Karpas-422 (cell line): Measurements from ENCODE around the gene TMEM131L. TPM values are rescaled to one million over a fixed set of nuclear protein-coding genes. Genes with fewer than 3 reads are reported as not detected.

ENCODE experiments used
- DNase-seq: peaks from one replicate; pipeline ENCODE4 v3.0.0-alpha.2; 2015
- H2AFZ ChIP-seq: fragments of 200-600 bp; sonication (generic); 2 replicates; pipeline ENCODE4 v1.6.1; 2014; ENCODE audit warnings: antibody characterized with exemption, low read length, mixed read lengths
- H3K27ac ChIP-seq: fragments of 200-600 bp; sonication (generic); 2 replicates; pipeline ENCODE4 v1.5.1; 2014; ENCODE audit warnings: mild to moderate bottlenecking, low read length, moderate library complexity
- H3K27me3 ChIP-seq: fragments of 200-600 bp; sonication (generic); 2 replicates; pipeline ENCODE4 v1.6.1; 2014; ENCODE audit warnings: low read length, mixed read lengths
- H3K36me3 ChIP-seq: fragments of 200-600 bp; sonication (generic); 2 replicates; pipeline ENCODE4 v1.6.1; 2014; ENCODE audit warnings: low read length, mixed read lengths; ENCODE audit not compliant: insufficient read depth
- H3K4me1 ChIP-seq: fragments of 200-600 bp; sonication (generic); 2 replicates; pipeline ENCODE4 v1.6.1; 2014; ENCODE audit warnings: mild to moderate bottlenecking, low read length, mixed read lengths
- H3K4me2 ChIP-seq: fragments of 200-600 bp; sonication (generic); 2 replicates; pipeline ENCODE4 v1.6.1; 2014; ENCODE audit warnings: low read length, low read depth, mild to moderate bottlenecking; ENCODE audit not compliant: poor library complexity, severe bottlenecking
- H3K4me3 ChIP-seq: fragments of 200-600 bp; sonication (generic); 2 replicates; pipeline ENCODE4 v1.5.1; 2014; ENCODE audit warnings: mild to moderate bottlenecking, antibody characterized with exemption, low read length, mixed read lengths
- H3K79me2 ChIP-seq: fragments of 200-600 bp; sonication (generic); 2 replicates; pipeline ENCODE4 v1.6.1; 2014; ENCODE audit warnings: mild to moderate bottlenecking, low read length, mixed read lengths
- H3K9ac ChIP-seq: fragments of 200-600 bp; sonication (generic); 2 replicates; pipeline ENCODE4 v1.6.0; 2014; ENCODE audit warnings: low read length
- H3K9me2 ChIP-seq: fragments of 200-600 bp; sonication (generic), shearing (Covaris generic); replicated peaks from 2 replicates; pipeline ENCODE4 v1.6.0; 2014; ENCODE audit warnings: mild to moderate bottlenecking, low read length, moderate library complexity; ENCODE audit not compliant: insufficient read depth
- H3K9me3 ChIP-seq: fragments of 300-700, 200-600 bp; sonication (generic); 2 replicates; pipeline ENCODE4 v1.6.1; 2014; ENCODE audit warnings: low read length, mixed read lengths
- H4K20me1 ChIP-seq: fragments of 200-600 bp; sonication (generic); 2 replicates; pipeline ENCODE4 v1.6.1; 2014; ENCODE audit warnings: mild to moderate bottlenecking, antibody characterized with exemption, low read length, low read depth; ENCODE audit not compliant: insufficient read depth
- total RNA-seq: library from RNA; depleted of rRNA; stranded (reverse); fragments of >200 nt; shearing (Covaris generic); gene quantifications from 2 replicates; pipeline ENCODE4 v1.2.3, GENCODE V29; 2014; ENCODE audit warnings: low replicate concordance

TMEM131L gene
- total RNA-seq, 1 experiment from 2014 or later = 54.8 TPM

- H3K4me3 ChIP-seq = no peak overlapping the region
These were observed 180.1 kb downstream of the TMEM131L start for GRCh38 chr4:153646261-153646660.

GRCh38 chr4:153646978-153647377 is 180.8 kb downstream of the TMEM131L start:
- H3K4me2 ChIP-seq = no peak overlapping the region
- no peak overlapping the region for H3K4me3 ChIP-seq
- no peaks in the 10 kb centered on the region for H3K36me3 ChIP-seq
- H3K79me2 ChIP-seq = no peaks in the 10 kb centered on the region
- no peaks in the 10 kb centered on the region for H3K9me2 ChIP-seq
- H3K9ac ChIP-seq = no peak overlapping the region
- H3K9me3 ChIP-seq = no peaks in the 10 kb centered on the region; the same call in 1 of the 2 replicates
- H3K27me3 ChIP-seq = no peaks in the 10 kb centered on the region
- H4K20me1 ChIP-seq = no peaks in the 10 kb centered on the region
- H2AFZ ChIP-seq = no peak overlapping the region
- H3K4me1 ChIP-seq = peaks cover 30% of the 10 kb centered on the region
- no peak overlapping the region for H3K27ac ChIP-seq
- DNase-seq = no peak

More at GRCh38 chr4:153646261-153646660, 180.1 kb downstream of the TMEM131L start:
- no peaks in the 10 kb centered on the region for H3K9me2 ChIP-seq
- H4K20me1 ChIP-seq = no peaks in the 10 kb centered on the region
- H3K4me2 ChIP-seq = no peak overlapping the region
- peaks cover 23% of the 10 kb centered on the region for H3K4me1 ChIP-seq
- no peak overlapping the region for H3K9ac ChIP-seq
- DNase-seq = no peak
- no peaks in the 10 kb centered on the region for H3K79me2 ChIP-seq
- no peak overlapping the region for H2AFZ ChIP-seq
- no peaks in the 10 kb centered on the region for H3K36me3 ChIP-seq
- no peaks in the 10 kb centered on the region for H3K27me3 ChIP-seq
- no peaks in the 10 kb centered on the region; the same call in 1 of the 2 replicates for H3K9me3 ChIP-seq
- H3K27ac ChIP-seq = no peak overlapping the region

GRCh38 chr4:153647975-153648374 is 181.8 kb downstream of the TMEM131L start:
- Histone ChIP-seq H3K79me2 (no peaks in the 10 kb centered on the region), H3K9me3 (no peaks in the 10 kb centered on the region; the same call in 1 of the 2 replicates), H2AFZ (peak overlapping the region; percentile 0; the same call in 1 of the 2 replicates), H3K9ac (no peak overlapping the region; the same call in 1 of the 2 replicates), H3K4me1 (peaks cover 26% of the 10 kb centered on the region), H3K4me2 (no peak overlapping the region), H3K4me3 (no peak overlapping the region), H3K27ac (no peak overlapping the region), H4K20me1 (no peaks in the 10 kb centered on the region), H3K27me3 (no peaks in the 10 kb centered on the region), H3K9me2 (no peaks in the 10 kb centered on the region), H3K36me3 (no peaks in the 10 kb centered on the region)
- DNase-seq = no peak

GRCh38 chr4:153649572-153649991 is 183.4 kb downstream of the TMEM131L start:
- peak; percentile 77 for DNase-seq

GRCh38 chr4:153651116-153651515 is 185.0 kb downstream of the TMEM131L start:
- Histone ChIP-seq H3K9me3 (no peaks in the 10 kb centered on the region), H3K4me2 (no peak overlapping the region), H3K9ac (no peak overlapping the region), H3K4me1 (peaks cover 19% of the 10 kb centered on the region), H3K79me2 (no peaks in the 10 kb centered on the region), H2AFZ (peak overlapping the region; percentile 17), H3K27me3 (no peaks in the 10 kb centered on the region), H3K9me2 (no peaks in the 10 kb centered on the region), H4K20me1 (no peaks in the 10 kb centered on the region), H3K36me3 (no peaks in the 10 kb centered on the region), H3K4me3 (no peak overlapping the region), H3K27ac (no peak overlapping the region)
- DNase-seq = no peak

More at GRCh38 chr4:153649572-153649991, 183.4 kb downstream of the TMEM131L start:
- Histone ChIP-seq H3K4me1 (peaks cover 19% of the 10 kb centered on the region), H3K27me3 (no peaks in the 10 kb centered on the region), H3K9ac (no peak overlapping the region), H3K4me3 (no peak overlapping the region), H3K9me3 (no peaks in the 10 kb centered on the region; the same call in 1 of the 2 replicates), H3K79me2 (no peaks in the 10 kb centered on the region), H2AFZ (no peak overlapping the region), H3K4me2 (no peak overlapping the region), H3K9me2 (no peaks in the 10 kb centered on the region), H3K36me3 (no peaks in the 10 kb centered on the region), H4K20me1 (no peaks in the 10 kb centered on the region), H3K27ac (no peak overlapping the region)

- no peaks in the 10 kb centered on the region for H3K27me3 ChIP-seq
- H3K4me3 ChIP-seq = no peak overlapping the region
- H2AFZ ChIP-seq = peak overlapping the region; percentile 17
- H3K27ac ChIP-seq = no peak overlapping the region
- no peaks in the 10 kb centered on the region for H4K20me1 ChIP-seq
- no peak overlapping the region for H3K9ac ChIP-seq
- H3K79me2 ChIP-seq = no peaks in the 10 kb centered on the region
- H3K9me3 ChIP-seq = no peaks in the 10 kb centered on the region
- no peaks in the 10 kb centered on the region for H3K36me3 ChIP-seq
- H3K9me2 ChIP-seq = no peaks in the 10 kb centered on the region
- DNase-seq = peak; percentile 61
- peaks cover 19% of the 10 kb centered on the region for H3K4me1 ChIP-seq
- no peak overlapping the region for H3K4me2 ChIP-seq
These were observed 185.4 kb downstream of the TMEM131L start for GRCh38 chr4:153651587-153651986.

GRCh38 chr4:153652051-153652784 is 186.1 kb downstream of the TMEM131L start:
- Histone ChIP-seq H4K20me1 (no peaks in the 10 kb centered on the region), H3K9ac (no peak overlapping the region), H3K27ac (no peak overlapping the region), H3K4me3 (no peak overlapping the region), H3K36me3 (no peaks in the 10 kb centered on the region), H3K4me2 (no peak overlapping the region), H2AFZ (no peak overlapping the region; the same call in 1 of the 2 replicates), H3K4me1 (peaks cover 19% of the 10 kb centered on the region), H3K9me3 (no peaks in the 10 kb centered on the region), H3K79me2 (no peaks in the 10 kb centered on the region), H3K27me3 (no peaks in the 10 kb centered on the region), H3K9me2 (no peaks in the 10 kb centered on the region)
- no peak for DNase-seq

- Histone ChIP-seq H3K9ac (no peak overlapping the region), H3K36me3 (no peaks in the 10 kb centered on the region), H3K27ac (no peak overlapping the region), H3K4me2 (no peak overlapping the region), H3K27me3 (no peaks in the 10 kb centered on the region), H3K79me2 (no peaks in the 10 kb centered on the region), H4K20me1 (no peaks in the 10 kb centered on the region), H3K4me1 (peaks cover 8% of the 10 kb centered on the region), H3K9me3 (no peaks in the 10 kb centered on the region), H3K9me2 (no peaks in the 10 kb centered on the region), H2AFZ (no peak overlapping the region), H3K4me3 (no peak overlapping the region)
- no peak for DNase-seq
These were observed 188.9 kb downstream of the TMEM131L start for GRCh38 chr4:153655002-153655541.
